IMR-90 (cell line): ENCODE measurements around the gene PRMT1. TPM values are rescaled to one million over a fixed set of nuclear protein-coding genes. Genes with fewer than 3 reads are reported as not detected.
A peak's percentile ranks its signal among the peaks of the same experiment; 100 is the strongest.

Source experiments
- ATAC-seq: fragments of 200-7000 bp; cut with Tn5 transposase; 2 replicates; pipeline ENCODE4 v1.9.1; 2020; ENCODE audit warnings: low read depth, mild to moderate bottlenecking, moderate library complexity
- BruUV-seq: library from RNA; stranded (reverse); fragments of 400-500 nt; replicated peaks from 2 replicates; lab custom pipeline; 2021; lab: Mats Ljungman, UMichigan
- CTCF ChIA-PET: fragments of 300-600 bp; formaldehyde crosslinking; extraction: SDS; loops from one replicate; lab custom pipeline; 2021; ENCODE audit warnings: antibody characterized with exemption; lab: Yijun Ruan, JAX
- POLR2A ChIA-PET: fragments of 300-600 bp; sonication (Branson Sonifier 250); formaldehyde crosslinking; loops from one replicate; lab custom pipeline; 2022; ENCODE audit warnings: antibody characterized with exemption; ENCODE audit not compliant: unreplicated experiment; lab: Charles Lee
- DNase-seq: peaks from one replicate; pipeline ENCODE4 v3.0.0; 2013
- H2AFZ ChIP-seq: replicated peaks from 2 replicates; pipeline ENCODE3; 2013; ENCODE audit warnings: low read length, mild to moderate bottlenecking; ENCODE audit not compliant: poor library complexity
- H2AK5ac ChIP-seq: 2 replicates; pipeline ENCODE4 v1.6.1; 2013; ENCODE audit warnings: low read depth, low read length, inconsistent platforms
- H2AK9ac ChIP-seq: replicated peaks from 2 replicates; pipeline ENCODE3; 2013; ENCODE audit warnings: mild to moderate bottlenecking, low read depth, low read length, moderate library complexity; ENCODE audit not compliant: poor library complexity
- H2BK120ac ChIP-seq: 2 replicates; pipeline ENCODE4 v1.6.1; 2013; ENCODE audit warnings: low read depth, low read length, inconsistent platforms
- H2BK15ac ChIP-seq: 3 replicates; pipeline ENCODE4 v1.6.1; 2013; ENCODE audit warnings: low read depth, low read length, inconsistent platforms
- H2BK20ac ChIP-seq: 2 replicates; pipeline ENCODE4 v1.6.1; 2013; ENCODE audit warnings: low read depth, mild to moderate bottlenecking, inconsistent platforms, low read length, moderate library complexity
- H2BK5ac ChIP-seq: 2 replicates; pipeline ENCODE4 v1.6.1; 2013; ENCODE audit warnings: mild to moderate bottlenecking, low read depth, low read length, inconsistent platforms; ENCODE audit not compliant: poor library complexity, severe bottlenecking
- H3K14ac ChIP-seq: replicated peaks from 2 replicates; pipeline ENCODE4 v1.6.1; 2013; ENCODE audit warnings: low read depth, low read length, inconsistent platforms
- H3K18ac ChIP-seq: 2 replicates; pipeline ENCODE4 v1.6.1; 2013; ENCODE audit warnings: low read depth, low read length, control low read depth
- H3K23ac ChIP-seq: 2 replicates; pipeline ENCODE4 v1.6.1; 2013; ENCODE audit warnings: low read depth, low read length, inconsistent platforms
- H3K27ac ChIP-seq: 2 replicates; pipeline ENCODE4 v1.5.1; 2013; ENCODE audit warnings: mild to moderate bottlenecking, control low read depth, low read length; ENCODE audit not compliant: insufficient read depth
- H3K27me3 ChIP-seq: 2 replicates; pipeline ENCODE4 v1.6.1; 2013; ENCODE audit warnings: low read length; ENCODE audit not compliant: control insufficient read depth, insufficient read depth
- H3K36me3 ChIP-seq: 2 replicates; pipeline ENCODE4 v1.6.1; 2013; ENCODE audit warnings: low read length, mixed read lengths; ENCODE audit not compliant: control insufficient read depth, insufficient read depth
- H3K4ac ChIP-seq: 2 replicates; pipeline ENCODE4 v1.6.1; 2013; ENCODE audit warnings: low read depth, low read length, inconsistent platforms
- H3K4me1 ChIP-seq: 2 replicates; pipeline ENCODE4 v1.6.1; 2013; ENCODE audit warnings: low read length, mixed read lengths; ENCODE audit not compliant: control insufficient read depth, insufficient read depth
- H3K4me2 ChIP-seq: 2 replicates; pipeline ENCODE4 v1.6.1; 2013; ENCODE audit warnings: low read depth, mild to moderate bottlenecking, control low read depth, low read length, moderate library complexity
- H3K4me3 ChIP-seq: 2 replicates; pipeline ENCODE4 v1.5.1; 2013; ENCODE audit warnings: low read depth, mild to moderate bottlenecking, control low read depth, low read length, moderate library complexity; ENCODE audit not compliant: insufficient read depth
- H3K56ac ChIP-seq: 2 replicates; pipeline ENCODE4 v1.6.1; 2013; ENCODE audit warnings: low read length, inconsistent platforms; ENCODE audit not compliant: insufficient read depth; ENCODE audit errors: extremely low read depth
- H3K79me1 ChIP-seq, 2 experiments: 2 replicates each; pipeline ENCODE4 v1.6.1; 2013; ENCODE audit warnings: low read length in 2 of 2, inconsistent platforms in 1 of 2, low read depth in 1 of 2
- H3K9ac ChIP-seq: 2 replicates; pipeline ENCODE4 v1.6.1; 2013; ENCODE audit warnings: low read depth, low read length, control low read depth
- H3K9me1 ChIP-seq: 2 replicates; pipeline ENCODE4 v1.6.1; 2013; ENCODE audit warnings: low read length, inconsistent platforms; ENCODE audit not compliant: insufficient read depth
- H3K9me3 ChIP-seq: 2 replicates; pipeline ENCODE4 v1.6.1; 2013; ENCODE audit warnings: low read length; ENCODE audit not compliant: control insufficient read depth, insufficient read depth
- H4K20me1 ChIP-seq: 2 replicates; pipeline ENCODE4 v1.6.1; 2013; ENCODE audit warnings: low read length, inconsistent platforms; ENCODE audit not compliant: insufficient read depth
- H4K5ac ChIP-seq: 2 replicates; pipeline ENCODE4 v1.6.1; 2013; ENCODE audit warnings: mild to moderate bottlenecking, low read depth, low read length, control low read depth
- H4K8ac ChIP-seq, 2 experiments: 2 replicates each; pipeline ENCODE4 v1.6.1; 2013; ENCODE audit warnings: low read depth in 2 of 2, low read length in 2 of 2, control low read depth in 1 of 2, inconsistent platforms in 1 of 2
- H4K91ac ChIP-seq: 2 replicates; pipeline ENCODE4 v1.6.1; 2013; ENCODE audit warnings: low read depth, low read length, inconsistent platforms; ENCODE audit not compliant: insufficient read depth
- CHD1 ChIP-seq: IDR thresholded peaks from 2 replicates; pipeline ENCODE4 v1.6.1; 2012; ENCODE audit warnings: low read depth, low read length, improper control_type of control experiment
- MAZ ChIP-seq: IDR thresholded peaks from 2 replicates; pipeline ENCODE4 v1.6.1; 2012; ENCODE audit warnings: low read depth, mild to moderate bottlenecking, low read length, improper control_type of control experiment, moderate library complexity, borderline replicate concordance
- USF2 ChIP-seq: fragments of 150-350 bp; IDR thresholded peaks from 2 replicates; pipeline ENCODE4 v1.6.1; 2017; ENCODE audit warnings: mild to moderate bottlenecking, antibody characterized with exemption, low read length, low read depth
- WGBS, 2 experiments: methylation state at CpG; one replicate each; pipeline versions ENCODE4 v1.1.5 to v1.1.7; 2013; ENCODE audit warnings: missing lambda C conversion rate in 2 of 2; ENCODE audit not compliant: insufficient read length in 1 of 2; ENCODE audit errors: extremely low coverage in 2 of 2; 5-methylcytosine and 5-hydroxymethylcytosine counted together
- dilution Hi-C: fragments of 300-500 bp; cut with HindIII; formaldehyde crosslinking; loops from one replicate; pipeline ENCODE4 v1.14.3; 2018; ENCODE audit warnings: low sequenced_read_pairs; ENCODE audit not compliant: unreplicated experiment
- in situ Hi-C: fragments of 300-500 bp; cut with MboI; formaldehyde crosslinking; loops from 3 replicates; pipeline ENCODE4 v1.14.3; 2019; ENCODE audit warnings: low sequenced_read_pairs, inconsistent platforms, mixed read lengths
- intact Hi-C: fragments of 100-400 bp; cut with micrococcal nuclease; formaldehyde crosslinking; loops from 2 replicates; pipeline ENCODE4 v1.10.0; 2022
- polyA plus RNA-seq, 3 experiments: library from polyadenylated mRNA; depleted of rRNA; stranded (reverse); fragments of >200 nt; gene quantifications; 2 replicates each; pipeline ENCODE4 v1.2.3, GENCODE V29; 2012; ENCODE audit warnings: low replicate concordance in 1 of 3
- total RNA-seq: library from RNA; depleted of rRNA; stranded (reverse); fragments of >200 nt; gene quantifications from 2 replicates; pipeline ENCODE4 v1.2.3, GENCODE V29; 2012

The PRMT1 gene
- total and polyA plus RNA-seq, 2 of the 4 experiments (the other 2 are of a cell fraction): 497 to 840 TPM

DNA sequence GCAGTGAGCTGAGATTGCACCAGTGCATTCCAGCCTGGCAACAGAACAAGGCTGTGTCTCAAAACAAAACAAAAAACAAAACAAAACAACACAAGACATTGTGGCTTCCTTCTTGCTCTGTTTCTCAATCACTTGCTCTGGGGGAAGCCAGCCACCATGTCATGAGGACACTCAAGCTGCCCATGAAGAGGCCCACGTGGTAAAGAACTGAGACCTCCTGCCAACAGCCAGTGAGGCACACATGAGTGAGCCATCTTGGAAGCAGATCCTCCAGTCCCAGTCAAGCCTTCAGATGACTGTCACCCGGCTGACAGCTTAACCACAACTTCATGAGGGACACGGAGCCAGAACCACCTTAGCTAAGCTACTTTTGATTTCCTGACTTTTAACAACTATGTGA is 39.1 kb downstream of the PRMT1 start:
- H2BK15ac ChIP-seq: no peak overlapping the region
- H3K36me3 ChIP-seq: peaks cover 10% of the 10 kb centered on the region
- no peak overlapping the region for H3K9ac ChIP-seq
- no peaks in the 10 kb centered on the region for H3K27me3 ChIP-seq
- intact Hi-C loops (loop anchor here (10.0 kb wide), 1 partner anchor 99 kb away; the partner anchor contains the start of genes FUZ and MED25), in situ Hi-C loops (no loop called here), dilution Hi-C loops (no loop called here)
- H3K4ac ChIP-seq: no peak overlapping the region
- no peak overlapping the region for H3K14ac ChIP-seq
- 0 out of 2 replicates have a peak overlapping the region, but pooled peaks have one; percentile 5 for H2AK5ac ChIP-seq
- H2AK9ac ChIP-seq: no peak overlapping the region
- ATAC-seq: no peak
- H3K56ac ChIP-seq: no peak overlapping the region; the same call in 1 of the 2 replicates
- TF ChIP-seq MAZ: no peak
- no peak for TF ChIP-seq USF2
- TF ChIP-seq CHD1: no peak
- H2BK5ac ChIP-seq: no peak overlapping the region
- no peak overlapping the region for H3K27ac ChIP-seq
- H3K18ac ChIP-seq: no peak overlapping the region
- no peak overlapping the region for H3K4me2 ChIP-seq
- no TSS peak for BruUV-seq
- no peaks in the 10 kb centered on the region for H3K4me1 ChIP-seq
- no peak overlapping the region for H2BK120ac ChIP-seq
- no peaks in the 10 kb centered on the region for H3K9me3 ChIP-seq
- H3K23ac ChIP-seq: no peak overlapping the region
- ChIA-PET CTCF (interaction anchor here (0.6 kb wide), 1 partner anchor 13 kb away, joined by 4 read pairs; no protein-coding TSS in a partner anchor), POLR2A (no interaction called here)
- peak overlapping the region; percentile 18 for H2AFZ ChIP-seq
- H3K9me1 ChIP-seq: peaks cover 10% of the 10 kb centered on the region; the same call in 1 of the 2 replicates
- H4K91ac ChIP-seq: no peak overlapping the region
- no peaks in the 10 kb centered on the region for H4K20me1 ChIP-seq
- no peak overlapping the region for H3K4me3 ChIP-seq
- no peaks in the 10 kb centered on the region; a peak in 1 of 4 replicates for H3K79me1 ChIP-seq
- no peak overlapping the region for H2BK20ac ChIP-seq
- WGBS, 2 experiments: 57% methylated on average over 1 of the region's 3 CpGs; no CpG with 5 or more reads in 1 of the 2 experiments
- no peak for DNase-seq
- H4K5ac ChIP-seq: no peak overlapping the region
- H4K8ac ChIP-seq: no peak overlapping the region
